A172 (cell line): ENCODE results near the gene POLD1. TPM values are rescaled to one million over a fixed set of nuclear protein-coding genes. Genes with fewer than 3 reads are reported as not detected.
"Not testable (repeated sequence)": the region's sequence is repeated elsewhere in the genome, so short reads cannot be mapped to it uniquely, and the experiment has no call there.

Experiments used
- DNase-seq: peaks from one replicate; pipeline ENCODE4 v3.0.0-alpha.2; 2015; ENCODE audit warnings: low spot score
- total RNA-seq: library from RNA; depleted of rRNA; stranded (reverse); fragments of >200 nt; shearing (Covaris generic); gene quantifications from 2 replicates; pipeline ENCODE4 v1.2.3, GENCODE V29; 2014; rRNA removed

The POLD1 gene
- total RNA-seq = 57.5 and 79.9 TPM in 2 replicates

DNA sequence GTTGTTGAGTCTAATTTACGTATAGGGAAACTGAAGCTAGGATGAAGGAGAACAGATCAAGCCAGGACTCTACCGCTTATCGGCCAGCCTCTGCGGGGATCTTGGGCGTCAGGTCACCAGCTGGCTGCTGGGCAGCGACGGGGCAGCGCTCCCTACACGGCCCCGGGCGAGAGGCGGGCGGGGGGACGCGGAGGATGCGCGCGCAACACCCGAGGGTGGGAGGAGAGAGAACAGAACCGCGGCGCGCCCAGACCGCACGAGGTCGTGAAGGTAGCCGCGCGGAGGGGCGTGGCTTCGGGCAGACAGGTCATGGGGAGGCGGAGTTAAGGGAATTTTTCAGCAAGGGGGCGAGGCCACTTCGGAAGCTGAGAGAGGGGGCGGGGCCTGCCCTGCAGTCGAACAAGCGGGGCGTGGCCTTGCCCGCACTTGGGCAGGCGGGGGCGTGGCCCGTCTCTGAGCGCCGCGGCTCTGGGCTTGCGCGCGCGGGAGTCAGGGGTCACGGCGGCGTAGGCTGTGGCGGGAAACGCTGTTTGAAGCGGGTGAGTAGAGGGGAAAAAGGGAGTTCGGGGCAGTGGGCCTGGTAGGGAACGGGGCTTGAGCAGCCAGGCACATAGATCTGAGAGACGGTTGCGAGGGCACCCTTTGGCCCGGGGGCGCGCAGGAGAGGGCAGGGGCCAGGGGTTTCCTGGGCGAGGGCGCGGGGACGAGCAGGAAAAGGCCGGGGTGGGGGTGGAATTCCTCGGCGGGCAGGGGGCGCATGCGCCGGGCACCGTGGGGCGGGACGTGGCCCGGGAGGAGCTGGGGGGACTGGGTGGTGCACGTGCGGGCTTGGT is at the start of gene POLD1:
Gene POLD1, plus strand, starts transcription at position 496 of the 833 bp plus-strand sequence. CDS start 14,505 bp downstream, outside the sequence.
- peak; percentile 96 for DNase-seq

DNA sequence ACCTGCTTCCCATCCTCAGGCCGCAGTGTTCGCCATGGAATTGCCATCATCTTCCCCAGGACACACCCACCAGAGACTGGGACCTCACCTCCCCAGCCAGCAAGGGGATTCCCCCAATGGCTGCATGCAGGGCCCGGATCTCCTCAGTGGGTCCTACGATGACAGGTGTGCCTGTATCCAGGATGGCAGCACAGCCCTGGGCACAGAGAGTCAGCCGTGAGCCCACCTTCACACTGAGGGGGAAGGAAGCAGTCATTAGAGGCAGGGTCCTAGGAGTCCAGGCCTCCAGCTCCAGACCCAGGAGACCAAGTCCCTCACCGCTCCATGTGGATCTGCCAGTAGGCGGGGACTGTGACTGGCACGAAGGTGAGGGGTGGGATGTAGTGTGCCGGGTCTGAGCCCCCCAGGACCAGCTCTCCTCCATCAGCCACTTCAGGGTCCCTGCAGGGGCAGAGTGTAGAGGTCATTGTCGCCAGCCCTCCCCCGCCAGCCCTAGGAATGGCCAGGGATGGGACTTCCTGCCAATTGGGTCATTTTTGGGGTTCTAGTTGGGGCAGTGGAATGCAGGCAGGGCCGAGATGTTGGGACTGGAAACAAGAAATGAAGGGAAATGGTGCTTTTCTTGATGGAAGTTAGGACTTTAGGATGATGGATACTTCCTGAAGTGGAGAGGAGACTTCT is 49.3 kb upstream of the POLD1 start:
- no peak for DNase-seq

DNA sequence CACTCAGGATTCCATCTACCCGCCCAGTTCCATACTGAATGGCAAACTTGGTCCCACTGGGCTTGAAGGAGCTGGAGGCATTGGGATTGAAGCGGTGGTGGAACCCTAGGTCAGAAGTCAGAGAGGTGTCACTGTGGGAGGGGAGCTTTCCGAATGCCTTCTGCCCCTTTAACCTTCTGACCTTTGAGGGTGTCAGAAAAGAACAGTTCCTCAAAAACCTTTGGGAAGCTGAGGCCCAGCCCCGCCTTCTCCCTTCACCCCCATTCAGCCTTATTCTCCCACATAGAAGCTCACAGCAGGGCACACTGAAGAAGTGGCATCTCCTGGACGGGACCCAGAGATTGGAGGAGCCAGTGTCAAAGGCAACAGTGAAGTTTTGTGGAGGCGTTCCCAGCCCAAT is 47.1 kb upstream of the POLD1 start:
- not testable (repeated sequence) for DNase-seq

DNA sequence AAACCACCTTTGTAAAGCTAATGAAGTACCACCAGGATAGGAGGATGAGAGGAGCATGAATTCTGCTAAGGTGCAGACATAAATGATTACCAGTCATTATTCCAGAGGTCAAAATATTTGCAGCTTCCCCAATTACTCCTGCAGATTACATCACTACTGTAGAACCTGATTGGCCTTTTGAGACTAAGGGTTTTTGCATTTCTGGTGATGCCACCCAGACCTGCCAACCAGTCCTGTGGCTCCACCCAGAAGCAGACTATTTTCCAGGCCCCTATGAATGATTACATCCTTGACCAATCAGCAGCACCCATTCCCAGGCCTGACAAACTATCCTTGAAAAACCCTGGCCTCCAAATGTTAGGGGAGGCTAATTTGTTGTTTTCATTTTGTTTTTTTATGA is 43.8 kb upstream of the POLD1 start:
- no peak for DNase-seq

DNA sequence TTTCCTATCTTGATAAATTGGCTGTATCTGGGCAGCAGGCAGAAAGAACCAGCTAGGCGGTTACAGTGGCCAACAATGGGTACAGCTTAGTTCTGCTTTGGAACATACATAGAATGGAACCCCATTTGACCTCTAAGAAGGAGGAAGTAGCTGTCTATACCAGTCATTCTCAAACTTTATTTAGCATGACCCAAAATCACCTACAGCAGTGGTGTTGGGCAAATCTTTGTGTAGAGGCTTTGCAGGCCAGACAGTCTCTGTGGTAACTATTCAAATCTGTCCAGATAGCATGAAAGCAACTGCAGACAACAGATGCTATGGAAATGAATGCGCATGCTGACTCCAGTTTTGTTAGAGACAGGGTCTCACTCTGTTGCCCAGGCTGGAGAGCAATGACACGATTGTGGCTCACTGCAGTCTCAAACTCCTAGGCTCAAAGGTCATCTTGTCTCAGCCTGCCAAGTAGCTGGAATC is 43.0 kb upstream of the POLD1 start:
- no peak for DNase-seq

DNA sequence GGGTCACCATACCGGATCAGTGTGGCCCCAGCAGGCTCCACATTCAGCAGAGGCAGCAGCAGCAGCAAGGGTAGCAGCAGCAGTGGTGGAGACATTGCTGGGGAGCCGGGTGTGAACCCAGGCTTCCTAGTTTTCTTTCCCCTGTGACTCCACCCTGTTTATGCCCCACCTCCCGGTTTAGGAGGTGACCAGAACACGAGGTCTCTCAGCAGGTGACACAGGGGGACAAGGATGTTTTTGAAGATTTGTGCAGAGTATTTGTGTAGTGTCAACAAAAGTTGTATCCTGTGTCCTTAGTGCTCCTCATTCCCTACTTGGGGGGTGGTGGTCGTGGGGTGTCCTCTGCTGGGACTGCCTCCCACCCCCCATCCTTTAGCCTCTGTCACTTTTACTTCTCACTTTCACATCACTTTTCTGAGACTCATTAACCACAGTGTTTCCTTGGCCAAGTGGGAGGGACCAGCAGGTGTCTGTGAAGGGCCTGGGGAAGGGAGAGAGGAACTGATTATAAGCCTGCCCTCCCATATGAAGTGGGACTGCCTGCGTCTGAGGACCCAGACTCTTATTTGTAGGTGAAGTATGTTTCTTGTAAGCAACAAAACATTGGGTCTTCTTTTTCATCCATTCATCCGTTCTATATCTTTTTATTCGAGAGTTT is 39.4 kb upstream of the POLD1 start:
- no peak for DNase-seq

DNA sequence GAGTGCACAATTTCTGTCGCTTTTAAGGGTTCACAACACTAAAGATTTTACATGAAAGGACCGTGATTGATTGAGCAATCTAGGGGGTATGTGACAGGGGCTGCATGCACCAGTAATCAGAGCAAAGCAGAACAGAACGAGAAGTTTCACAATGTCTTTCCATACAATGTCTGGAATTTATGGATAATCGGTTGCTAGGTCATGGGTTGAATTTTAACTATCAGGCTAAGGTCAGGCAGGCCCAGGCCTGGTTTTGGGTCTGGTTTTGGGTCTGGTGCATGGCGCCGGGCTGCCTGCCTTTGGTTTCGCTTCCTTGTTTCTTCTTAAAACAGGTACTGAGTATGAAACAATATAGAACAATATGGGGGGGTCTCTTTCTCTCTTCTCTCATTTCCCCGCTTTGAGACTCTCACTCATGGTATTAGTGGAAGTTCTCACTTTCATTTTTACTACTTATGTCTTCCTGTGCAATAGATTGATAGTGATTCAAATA is 37.0 kb upstream of the POLD1 start:
- DNase-seq = not testable (repeated sequence)

DNA sequence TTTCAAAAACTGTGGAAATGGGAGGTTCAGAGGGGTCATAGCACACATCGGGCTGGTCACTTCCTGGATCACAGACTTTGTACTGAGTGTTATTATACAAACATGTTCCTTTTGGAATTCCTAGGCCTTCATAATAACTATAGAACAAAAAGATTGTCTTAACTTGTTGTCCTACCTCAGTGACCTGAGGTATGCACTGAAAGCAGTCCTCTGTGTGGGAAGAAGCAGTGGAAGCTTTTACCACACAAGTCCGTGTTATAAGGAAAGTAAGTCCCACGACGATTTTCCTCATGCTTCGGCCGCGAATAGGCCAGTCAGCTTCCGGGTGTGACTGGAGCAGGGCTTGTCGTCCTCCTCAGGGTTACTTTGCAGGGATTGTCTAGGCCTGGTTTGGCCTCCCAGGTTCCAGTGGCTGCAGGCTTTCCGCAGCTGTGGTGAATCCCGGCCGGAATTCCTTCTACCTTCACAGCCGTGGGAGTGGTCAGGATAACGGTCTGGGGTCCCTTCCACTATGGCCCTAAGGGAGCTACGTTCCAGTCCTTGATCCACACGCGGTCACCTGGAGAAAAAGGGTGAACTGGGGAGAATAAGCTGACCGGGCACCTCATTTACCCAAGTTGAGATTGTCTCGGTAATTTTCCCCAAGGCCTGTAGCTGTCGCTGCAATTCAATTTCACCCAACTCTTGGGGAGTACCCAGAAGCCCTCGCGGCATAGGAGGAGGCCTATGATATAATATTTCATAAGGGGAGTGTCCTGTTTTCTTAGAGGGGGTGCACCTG is 34.7 kb upstream of the POLD1 start:
- DNase-seq = no peak

DNA sequence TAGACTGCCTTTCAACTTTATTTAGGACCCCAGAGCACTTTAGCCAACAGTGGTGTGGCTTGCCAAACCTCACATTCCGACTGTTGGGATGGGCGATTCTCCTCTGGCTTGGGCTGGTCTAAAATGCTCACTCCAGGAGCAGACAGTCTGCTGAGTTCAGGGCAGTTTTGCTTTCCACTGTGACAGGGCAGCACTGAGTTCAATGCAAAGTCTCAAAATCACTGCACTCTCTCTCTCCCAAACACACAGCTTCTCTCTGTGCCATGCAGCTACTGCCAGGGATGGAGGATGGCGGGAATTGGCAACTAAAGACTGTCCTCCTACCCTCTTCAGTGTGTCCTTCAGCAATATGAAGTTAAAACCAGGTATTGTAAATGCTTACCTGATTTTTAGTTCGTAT is 31.9 kb upstream of the POLD1 start:
- DNase-seq = no peak

DNA sequence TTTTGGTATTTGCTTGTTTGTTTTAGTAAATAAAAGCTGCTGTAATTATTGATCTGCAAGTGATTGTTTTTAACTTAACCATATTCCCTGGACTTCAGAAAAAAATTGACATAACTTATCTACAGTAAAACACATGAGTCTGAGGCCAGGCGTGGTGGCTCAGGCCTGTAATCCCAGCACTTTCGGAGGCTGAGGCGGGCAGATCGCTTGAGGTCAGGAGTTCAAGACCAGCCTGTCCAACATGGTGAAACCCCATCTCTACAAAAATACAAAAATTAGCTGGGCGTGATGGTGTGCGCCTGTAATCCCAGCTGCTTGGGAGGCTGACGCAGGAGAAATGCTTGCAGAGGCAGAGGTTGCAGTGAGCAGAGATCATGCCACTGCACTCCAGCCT is 30.7 kb upstream of the POLD1 start:
- DNase-seq = not testable (repeated sequence)

DNA sequence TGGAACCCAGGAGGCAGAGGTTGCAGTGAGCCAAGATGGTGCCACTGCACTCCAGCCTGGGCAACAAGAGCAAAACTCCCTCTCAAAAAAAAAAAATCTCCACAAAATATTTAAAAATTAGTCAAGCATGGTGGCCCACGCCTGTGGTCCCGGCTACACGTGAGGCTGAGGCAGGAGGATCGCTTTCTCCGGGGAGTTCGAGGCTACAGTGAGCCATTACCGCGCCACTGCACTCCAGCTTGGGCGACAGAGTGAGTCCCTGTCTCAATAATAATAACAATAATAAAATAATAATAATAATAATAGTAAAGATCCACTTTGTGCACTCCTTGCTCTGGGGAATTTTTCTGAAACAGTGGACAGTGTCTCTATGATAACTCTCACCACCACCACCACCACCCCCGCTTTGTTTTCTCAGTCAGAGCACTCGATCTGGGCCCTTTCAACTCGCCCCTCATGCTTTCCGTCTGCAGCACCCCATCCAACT is 27.4 kb upstream of the POLD1 start:
- no peak for DNase-seq

DNA sequence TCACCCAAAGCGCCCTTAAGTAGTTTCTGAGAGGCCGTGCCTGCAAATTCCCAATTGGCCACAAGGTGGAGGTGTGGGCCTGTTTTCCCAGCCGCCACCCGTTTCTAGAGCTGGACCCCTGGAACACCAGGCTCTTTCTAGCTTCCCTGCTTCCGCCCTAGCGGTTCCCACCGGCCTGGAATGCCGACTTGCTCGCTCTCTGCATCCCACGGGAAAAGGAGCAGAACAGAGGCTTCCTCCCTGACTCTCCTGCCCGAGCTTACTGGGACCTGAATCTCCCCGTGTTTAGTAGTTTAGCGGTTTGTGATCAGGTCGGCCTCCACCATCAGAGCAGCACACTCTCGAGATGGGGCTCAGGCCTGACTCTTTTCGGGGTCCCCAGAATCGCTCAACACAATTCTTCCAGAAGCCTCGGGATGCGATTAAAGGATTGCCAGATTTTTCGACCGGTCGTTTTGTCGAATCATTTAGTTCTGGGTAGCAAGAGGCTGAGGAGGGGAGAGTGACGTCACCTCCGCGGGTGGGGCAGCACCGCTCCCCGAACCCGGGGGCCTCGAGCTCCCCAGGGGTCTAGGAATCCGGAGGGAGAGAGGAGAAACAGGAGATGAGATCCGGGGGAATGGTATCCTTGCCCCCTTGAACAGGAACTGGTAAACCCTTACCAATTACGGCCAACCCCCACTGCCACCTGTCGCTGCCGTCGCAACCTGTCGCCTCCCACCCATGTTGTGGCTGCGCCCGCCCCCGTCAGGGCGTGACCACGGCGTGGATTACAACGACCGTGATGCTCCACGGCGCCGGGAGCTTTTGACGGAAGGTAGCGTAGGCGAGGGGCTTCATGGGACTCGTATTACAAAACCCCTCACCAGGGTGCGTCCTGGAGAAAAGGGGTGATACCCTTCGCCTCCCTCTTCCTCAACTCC is 26.7 kb upstream of the POLD1 start:
- DNase-seq = peak; percentile 62

DNA sequence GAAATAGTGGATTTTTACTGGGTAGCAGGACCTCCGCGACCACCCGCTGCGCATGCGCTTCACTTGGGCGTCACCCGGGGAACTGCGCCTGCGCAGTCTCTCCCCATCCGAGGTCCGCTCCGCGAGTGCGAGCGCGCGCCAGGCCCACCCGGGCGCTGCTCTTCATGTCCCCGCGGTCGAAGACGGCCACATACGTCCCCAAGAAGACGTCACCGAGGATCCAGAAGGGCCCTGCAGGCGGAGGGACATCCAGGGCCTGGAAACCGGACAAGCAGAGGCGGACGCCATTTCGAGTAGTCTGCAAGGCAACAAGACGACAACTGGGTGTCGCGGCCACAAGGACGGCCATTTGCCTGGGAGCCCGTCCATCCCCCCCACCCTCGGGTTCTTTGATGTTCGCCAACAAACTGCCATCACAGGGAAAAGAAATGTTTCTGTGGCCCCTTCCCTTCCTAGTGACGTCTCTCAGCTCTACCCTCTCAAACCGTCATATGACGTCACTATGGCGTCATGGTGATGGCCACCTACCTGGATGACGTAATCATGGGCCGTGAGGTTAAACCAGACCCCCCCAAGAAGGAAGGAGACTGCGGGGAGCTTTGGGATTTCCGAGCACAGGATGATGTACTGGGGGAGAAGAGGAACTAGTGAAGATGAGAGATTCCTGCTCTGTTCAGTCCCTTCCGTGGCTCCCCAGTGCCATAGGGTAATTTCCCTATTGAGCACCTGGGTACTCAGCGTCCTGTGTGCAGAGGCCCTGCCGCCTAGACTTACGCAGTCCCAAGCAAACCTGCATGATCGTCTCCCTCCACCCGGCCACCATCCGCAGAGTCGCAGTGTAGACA is 25.4 kb upstream of the POLD1 start:
- no peak for DNase-seq

DNA sequence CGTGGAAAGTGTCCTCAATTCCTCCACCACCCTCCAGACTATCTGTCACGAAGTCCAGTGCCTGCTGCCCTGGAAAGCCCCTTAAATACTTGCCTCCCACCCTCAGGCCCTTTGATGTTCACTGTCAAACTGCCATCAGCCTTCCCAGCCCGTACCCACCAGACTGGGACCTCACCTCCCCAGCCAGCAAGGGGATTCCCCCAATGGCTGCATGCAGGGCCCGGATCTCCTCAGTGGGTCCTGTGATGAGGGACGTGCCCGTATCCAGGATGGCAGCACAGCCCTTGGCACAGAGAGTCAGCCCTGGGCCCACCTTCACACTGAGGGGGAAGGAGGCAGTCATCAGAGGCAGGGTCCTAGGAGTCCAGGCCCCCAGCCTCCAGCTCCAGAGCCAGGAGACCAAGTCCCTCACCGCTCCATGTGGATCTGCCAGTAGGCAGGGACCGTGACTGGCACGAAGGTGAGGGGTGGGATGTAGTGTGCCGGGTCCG is 24.8 kb upstream of the POLD1 start:
- no peak for DNase-seq

DNA sequence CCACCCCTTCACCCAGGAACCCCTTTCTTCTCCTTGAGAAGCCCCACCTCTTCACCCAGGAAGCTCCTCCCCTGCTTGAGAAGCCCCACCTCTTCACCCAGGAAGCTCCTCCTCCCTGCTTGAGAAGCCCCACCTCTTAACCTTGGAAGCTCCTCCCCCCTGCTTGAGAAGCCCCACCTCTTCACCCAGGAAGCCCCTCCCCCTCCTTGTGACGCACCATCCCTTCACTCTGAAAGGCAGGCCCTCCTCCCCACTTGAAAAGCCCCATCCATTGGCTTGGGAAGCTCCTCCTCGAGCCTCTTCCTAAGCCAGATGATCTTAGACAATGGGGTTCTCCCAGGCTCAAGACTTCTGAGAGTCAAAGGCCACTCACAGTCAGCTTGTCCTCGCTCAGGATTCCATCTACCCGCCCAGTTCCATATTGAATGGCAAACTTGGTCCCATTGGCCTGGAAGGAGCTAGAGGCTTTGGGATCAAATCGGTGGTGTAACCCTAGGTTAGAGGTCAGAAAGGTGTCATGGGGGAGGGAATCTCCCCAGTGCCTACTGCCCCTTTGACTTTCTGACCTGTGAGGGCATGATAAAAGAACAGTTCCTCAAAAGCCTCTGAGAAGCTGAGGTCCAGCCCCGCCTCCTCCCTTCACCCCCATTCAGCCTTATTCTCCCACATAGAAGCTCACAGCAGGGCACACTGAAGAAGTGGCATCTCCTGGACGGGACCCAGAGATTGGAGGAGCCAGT is 22.7 kb upstream of the POLD1 start:
- DNase-seq = no peak

DNA sequence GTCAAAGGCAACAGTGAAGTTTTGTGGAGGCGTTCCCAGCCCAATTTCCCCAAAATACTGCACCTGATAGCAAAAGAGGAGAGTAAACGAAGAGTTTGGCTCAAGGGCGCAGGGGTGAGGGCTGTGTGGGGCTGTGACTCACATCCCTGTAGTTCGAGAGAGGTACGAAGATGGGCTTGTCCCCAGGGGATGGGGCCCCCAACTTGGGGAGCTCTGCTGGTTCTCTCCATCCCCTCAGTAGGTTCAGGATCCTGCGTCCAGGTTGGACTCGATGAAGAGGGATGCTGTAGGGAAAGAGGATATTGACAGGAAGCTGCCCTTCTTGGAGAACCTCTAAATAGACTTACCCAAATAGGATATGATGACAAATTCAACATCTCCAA is 22.1 kb upstream of the POLD1 start:
- DNase-seq = no peak

DNA sequence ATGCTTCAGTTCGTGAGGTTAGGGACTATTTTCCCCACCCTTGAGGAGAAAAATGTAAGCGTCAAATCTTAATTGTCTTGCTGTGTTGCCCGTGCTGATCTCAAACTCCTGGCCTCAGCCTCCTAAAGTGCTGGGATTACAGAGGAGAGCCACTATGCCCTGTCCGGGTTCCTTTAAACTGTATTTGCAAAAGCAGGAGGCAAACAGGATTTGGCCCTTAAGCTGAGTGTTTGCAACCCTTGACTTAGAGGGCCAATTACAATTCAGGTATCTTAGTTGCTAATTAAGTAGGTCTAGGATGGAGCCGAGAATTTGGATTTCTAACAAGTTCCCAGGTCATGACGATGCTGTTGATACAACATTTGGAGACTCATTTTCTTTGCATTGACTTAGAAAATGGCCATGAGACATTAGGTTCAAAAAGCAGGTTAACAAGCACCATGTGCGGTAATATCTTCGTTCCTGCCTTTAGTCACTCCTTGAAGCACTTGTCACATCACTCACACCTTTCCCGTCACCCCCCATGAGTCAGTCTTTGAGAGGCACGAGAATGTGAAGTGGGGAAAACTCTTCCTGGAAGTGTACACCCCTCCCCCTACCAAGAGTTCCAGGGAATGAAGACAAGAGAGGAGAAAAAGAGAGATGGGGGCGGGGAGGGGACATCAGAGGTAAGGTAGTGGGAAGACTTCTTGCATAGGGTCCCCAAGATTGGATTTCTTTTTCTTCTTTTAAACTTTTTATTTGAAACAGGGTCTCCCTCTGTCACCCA is 21.3 kb upstream of the POLD1 start:
- no peak for DNase-seq
